CD14-positive monocyte (primary cell): ENCODE results near the gene UBR3. TPM values are rescaled to one million over a fixed set of nuclear protein-coding genes. Genes with fewer than 3 reads are reported as not detected.

Experiments used
- DNase-seq, 3 donors: peaks; one replicate each; pipeline ENCODE4 v3.0.0-alpha.2; 2011 to 2022
- H2AFZ ChIP-seq: 2 replicates; pipeline ENCODE4 v1.6.0; 2012; ENCODE audit warnings: mild to moderate bottlenecking, low read depth, low read length, inconsistent platforms; ENCODE audit not compliant: insufficient read depth, poor library complexity, severe bottlenecking
- H3K27ac ChIP-seq, 2 donors: 1 replicate in 1 of 2; 2 replicates in 1 of 2; pipeline ENCODE4 v1.5.1; 2012 to 2013; ENCODE audit warnings: low read length in 2 of 2, control low read depth in 1 of 2, inconsistent platforms in 1 of 2, low read depth in 1 of 2, mild to moderate bottlenecking in 1 of 2
- H3K27me3 ChIP-seq, 2 donors: one replicate each; pipeline versions ENCODE4 v1.6.0 to v1.6.1; 2011 to 2013; ENCODE audit warnings: low read length in 2 of 2; ENCODE audit not compliant: control insufficient read depth in 2 of 2, insufficient read depth in 2 of 2
- H3K36me3 ChIP-seq, 2 donors: replicated peaks in 1 of 2; 1 replicate in 1 of 2; 2 replicates in 1 of 2; pipeline versions ENCODE4 v1.5.1 to v1.6.1; 2012 to 2013; ENCODE audit warnings: low read length in 2 of 2, control low read depth in 1 of 2, inconsistent platforms in 1 of 2, mild to moderate bottlenecking in 1 of 2; ENCODE audit not compliant: insufficient read depth in 2 of 2, control insufficient read depth in 1 of 2
- H3K4me1 ChIP-seq, 2 donors: 1 replicate in 1 of 2; 2 replicates in 1 of 2; pipeline versions ENCODE4 v1.5.1 to v1.6.1; 2012 to 2013; ENCODE audit warnings: low read length in 2 of 2, control low read depth in 1 of 2, inconsistent platforms in 1 of 2, mild to moderate bottlenecking in 1 of 2, moderate library complexity in 1 of 2; ENCODE audit not compliant: insufficient read depth in 2 of 2, control insufficient read depth in 1 of 2
- H3K4me2 ChIP-seq: replicated peaks from 2 replicates; pipeline ENCODE3; 2012; ENCODE audit warnings: low read length, moderate library complexity, mild to moderate bottlenecking; ENCODE audit not compliant: poor library complexity, severe bottlenecking; ENCODE audit errors: extremely low read depth
- H3K4me3 ChIP-seq, 3 experiments: fragments of 200-600 bp in 1 of 3; sonication (generic) in 1 of 3; replicated peaks in 1 of 3; 1 replicate in 2 of 3; 2 replicates in 1 of 3; pipeline ENCODE4 v1.5.1; 2011 to 2013; ENCODE audit warnings: low read length in 3 of 3, mild to moderate bottlenecking in 3 of 3, control low read depth in 2 of 3, low read depth in 2 of 3, inconsistent platforms in 1 of 3, moderate library complexity in 1 of 3
- H3K79me2 ChIP-seq: 2 replicates; pipeline ENCODE4 v1.6.0; 2012; ENCODE audit warnings: mild to moderate bottlenecking, control low read depth, inconsistent platforms, low read length, moderate library complexity; ENCODE audit not compliant: insufficient read depth
- H3K9ac ChIP-seq: 2 replicates; pipeline ENCODE4 v1.6.0; 2017; ENCODE audit warnings: low read length, mild to moderate bottlenecking; ENCODE audit not compliant: insufficient read depth, poor library complexity, severe bottlenecking
- H3K9me3 ChIP-seq, 2 donors: replicated peaks in 1 of 2; 1 replicate in 1 of 2; 2 replicates in 1 of 2; pipeline versions ENCODE4 v1.5.1 to v1.6.1; 2012 to 2013; ENCODE audit warnings: low read length in 2 of 2, control low read depth in 1 of 2; ENCODE audit not compliant: control insufficient read depth in 1 of 2, insufficient read depth in 1 of 2
- H4K20me1 ChIP-seq: 2 replicates; pipeline ENCODE4 v1.6.0; 2012; ENCODE audit warnings: mild to moderate bottlenecking, low read length, control low read depth, moderate library complexity; ENCODE audit not compliant: insufficient read depth
- H3K27ac Mint-ChIP-seq, 7 donors: one replicate each; pipeline ENCODE4 v1.8.0; 2020; ENCODE audit warnings: mild to moderate bottlenecking in 7 of 7, mixed read lengths in 7 of 7, moderate library complexity in 6 of 7, inconsistent platforms in 2 of 7
- H3K27me3 Mint-ChIP-seq, 3 donors: one replicate each; pipeline ENCODE4 v1.8.0; 2021 to 2022; ENCODE audit warnings: low read depth in 3 of 3, mild to moderate bottlenecking in 3 of 3, mixed read lengths in 3 of 3, moderate library complexity in 3 of 3, inconsistent platforms in 1 of 3
- H3K36me3 Mint-ChIP-seq, 2 donors: one replicate each; pipeline ENCODE4 v1.8.0; 2020; ENCODE audit warnings: mixed read lengths in 2 of 2, inconsistent platforms in 1 of 2, mild to moderate bottlenecking in 1 of 2
- H3K4me1 Mint-ChIP-seq: one replicate; pipeline ENCODE4 v1.8.0; 2020; ENCODE audit warnings: mild to moderate bottlenecking, mixed read lengths
- H3K4me3 Mint-ChIP-seq, 2 donors: one replicate each; pipeline ENCODE4 v1.8.0; 2020; ENCODE audit warnings: mild to moderate bottlenecking in 2 of 2, mixed read lengths in 2 of 2, moderate library complexity in 1 of 2
- H3K9me3 Mint-ChIP-seq, 7 donors: one replicate each; pipeline ENCODE4 v1.8.0; 2020 to 2022; ENCODE audit warnings: mixed read lengths in 7 of 7, mild to moderate bottlenecking in 6 of 7, moderate library complexity in 6 of 7, inconsistent platforms in 2 of 7
- WGBS: methylation state at CpG from one replicate; pipeline ENCODE4 v1.1.5; 2013; ENCODE audit warnings: missing lambda C conversion rate; ENCODE audit not compliant: insufficient coverage; 5-methylcytosine and 5-hydroxymethylcytosine counted together
- intact Hi-C, 2 donors: fragments of 100-400 bp; cut with micrococcal nuclease; formaldehyde crosslinking; loops; one replicate each; pipeline versions ENCODE4 v1.15.0 to v1.15.1; 2023
- polyA plus RNA-seq, 3 donors: library from polyadenylated mRNA; depleted of rRNA in 1 of 3; unstranded in 2 of 3; stranded (reverse) in 1 of 3; fragments of 300-500 nt in 2 of 3; fragments of >200 nt in 1 of 3; fragmentation: Illumina TruSeq in 2 of 3; gene quantifications; 1 replicate in 2 of 3; 2 replicates in 1 of 3; pipeline ENCODE4 v1.2.3, GENCODE V29; 2012 to 2021
- TF ChIP-seq, protein P1 (sequence below): fragments of 200-600 bp; IDR thresholded peaks from one replicate; pipeline ENCODE4 v1.8.0; 2022; ENCODE audit warnings: antibody characterized with exemption, mild to moderate bottlenecking

UBR3 gene
- polyA plus RNA-seq, 3 donors, result 4.3 to 10.7 (median 4.7) TPM

DNA sequence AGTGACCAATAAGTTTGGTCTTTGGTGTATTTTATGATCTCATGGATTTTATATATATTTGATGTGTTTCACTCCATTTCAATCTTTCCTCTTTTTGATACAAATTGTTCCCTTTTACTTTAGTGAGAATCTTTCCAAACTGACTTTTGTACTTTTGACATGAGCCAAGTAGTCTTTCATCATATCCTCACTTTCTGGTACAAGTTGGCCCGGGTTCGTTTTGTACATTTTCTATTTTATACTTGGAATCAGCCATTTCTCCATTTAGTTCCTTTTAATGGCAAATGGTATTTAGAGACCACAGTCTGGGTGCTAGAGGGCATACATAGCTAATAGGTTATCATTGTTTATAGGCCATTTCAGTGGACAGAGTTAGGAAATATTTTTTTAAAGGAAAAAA, 202.8 kb downstream of the UBR3 start:
- H3K4me1 ChIP-seq, result peaks cover 0 to 2% of the 10 kb centered on the region in 2 donors
- H3K9me3 ChIP-seq, result peaks cover 4% of the 10 kb centered on the region in 2 donors
- Mint-ChIP-seq H3K4me3 (no peak overlapping the region), H3K36me3 (peaks cover 26 to 40% of the 10 kb centered on the region in 2 donors), H3K9me3 (peaks cover 4 to 12% (median 7%) of the 10 kb centered on the region in 7 donors), H3K4me1 (peaks cover 4% of the 10 kb centered on the region), H3K27ac (peak overlapping the region in 2 of 7 donors; percentile 1 to 62), H3K27me3 (no peaks in the 10 kb centered on the region)
- H2AFZ ChIP-seq, result no peak overlapping the region
- H3K36me3 ChIP-seq, result peaks cover 9 to 36% of the 10 kb centered on the region in 2 donors
- peak overlapping the region in 1 of 2 donors; percentile 47 for H3K27ac ChIP-seq
- TF ChIP-seq, protein P1, sequence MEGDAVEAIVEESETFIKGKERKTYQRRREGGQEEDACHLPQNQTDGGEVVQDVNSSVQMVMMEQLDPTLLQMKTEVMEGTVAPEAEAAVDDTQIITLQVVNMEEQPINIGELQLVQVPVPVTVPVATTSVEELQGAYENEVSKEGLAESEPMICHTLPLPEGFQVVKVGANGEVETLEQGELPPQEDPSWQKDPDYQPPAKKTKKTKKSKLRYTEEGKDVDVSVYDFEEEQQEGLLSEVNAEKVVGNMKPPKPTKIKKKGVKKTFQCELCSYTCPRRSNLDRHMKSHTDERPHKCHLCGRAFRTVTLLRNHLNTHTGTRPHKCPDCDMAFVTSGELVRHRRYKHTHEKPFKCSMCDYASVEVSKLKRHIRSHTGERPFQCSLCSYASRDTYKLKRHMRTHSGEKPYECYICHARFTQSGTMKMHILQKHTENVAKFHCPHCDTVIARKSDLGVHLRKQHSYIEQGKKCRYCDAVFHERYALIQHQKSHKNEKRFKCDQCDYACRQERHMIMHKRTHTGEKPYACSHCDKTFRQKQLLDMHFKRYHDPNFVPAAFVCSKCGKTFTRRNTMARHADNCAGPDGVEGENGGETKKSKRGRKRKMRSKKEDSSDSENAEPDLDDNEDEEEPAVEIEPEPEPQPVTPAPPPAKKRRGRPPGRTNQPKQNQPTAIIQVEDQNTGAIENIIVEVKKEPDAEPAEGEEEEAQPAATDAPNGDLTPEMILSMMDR, result no peak
- no peak overlapping the region for H3K4me3 ChIP-seq
- intact Hi-C loops, result no loop called here
- H3K9ac ChIP-seq, result no peak overlapping the region
- H3K79me2 ChIP-seq, result no peaks in the 10 kb centered on the region
- no peaks in the 10 kb centered on the region for H3K27me3 ChIP-seq
- H3K4me2 ChIP-seq, result no peak overlapping the region
- no peaks in the 10 kb centered on the region for H4K20me1 ChIP-seq
- DNase-seq, result no peak
- WGBS, result no CpG with 5 or more reads among the region's 2 CpGs

DNA sequence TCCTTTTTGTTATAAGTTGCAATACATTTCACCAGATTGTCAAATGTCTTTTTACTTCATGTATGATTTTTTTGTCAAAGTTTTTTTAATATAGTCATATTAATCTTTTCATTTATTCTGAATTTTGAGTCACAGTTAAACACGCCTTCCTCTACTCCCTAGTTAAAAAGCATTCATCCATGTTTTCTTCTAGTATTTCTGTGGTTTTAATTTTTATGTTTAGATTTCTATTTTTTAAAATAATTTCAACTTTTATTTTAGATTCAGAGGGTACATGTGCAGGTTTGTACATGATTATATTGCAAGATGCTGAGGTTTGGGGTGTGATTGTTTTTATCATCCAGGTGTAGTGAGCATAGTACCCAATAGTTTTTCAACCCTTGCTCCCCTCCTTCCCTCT, 204.0 kb downstream of the UBR3 start:
- no peak for DNase-seq
- Histone ChIP-seq H2AFZ (no peak overlapping the region), H3K9ac (no peak overlapping the region), H4K20me1 (no peaks in the 10 kb centered on the region), H3K4me3 (no peak overlapping the region), H3K79me2 (no peaks in the 10 kb centered on the region), H3K36me3 (peaks cover 9 to 41% of the 10 kb centered on the region in 2 donors), H3K4me2 (no peak overlapping the region), H3K27me3 (no peaks in the 10 kb centered on the region), H3K27ac (no peak overlapping the region), H3K4me1 (no peaks in the 10 kb centered on the region), H3K9me3 (peaks cover 4% of the 10 kb centered on the region in 2 donors)
- Mint-ChIP-seq H3K36me3 (peaks cover 31 to 46% of the 10 kb centered on the region in 2 donors), H3K27ac (no peak overlapping the region), H3K27me3 (no peaks in the 10 kb centered on the region), H3K9me3 (peaks cover 4 to 13% (median 7%) of the 10 kb centered on the region in 7 donors), H3K4me3 (no peak overlapping the region), H3K4me1 (peaks cover 4% of the 10 kb centered on the region)
- intact Hi-C loops, result no loop called here
- TF ChIP-seq, protein P1, result no peak
- WGBS, result no CpG with 5 or more reads among the region's 1 CpG
